ENCODE results near the gene RNF224.

Gene RNF224

DNA sequence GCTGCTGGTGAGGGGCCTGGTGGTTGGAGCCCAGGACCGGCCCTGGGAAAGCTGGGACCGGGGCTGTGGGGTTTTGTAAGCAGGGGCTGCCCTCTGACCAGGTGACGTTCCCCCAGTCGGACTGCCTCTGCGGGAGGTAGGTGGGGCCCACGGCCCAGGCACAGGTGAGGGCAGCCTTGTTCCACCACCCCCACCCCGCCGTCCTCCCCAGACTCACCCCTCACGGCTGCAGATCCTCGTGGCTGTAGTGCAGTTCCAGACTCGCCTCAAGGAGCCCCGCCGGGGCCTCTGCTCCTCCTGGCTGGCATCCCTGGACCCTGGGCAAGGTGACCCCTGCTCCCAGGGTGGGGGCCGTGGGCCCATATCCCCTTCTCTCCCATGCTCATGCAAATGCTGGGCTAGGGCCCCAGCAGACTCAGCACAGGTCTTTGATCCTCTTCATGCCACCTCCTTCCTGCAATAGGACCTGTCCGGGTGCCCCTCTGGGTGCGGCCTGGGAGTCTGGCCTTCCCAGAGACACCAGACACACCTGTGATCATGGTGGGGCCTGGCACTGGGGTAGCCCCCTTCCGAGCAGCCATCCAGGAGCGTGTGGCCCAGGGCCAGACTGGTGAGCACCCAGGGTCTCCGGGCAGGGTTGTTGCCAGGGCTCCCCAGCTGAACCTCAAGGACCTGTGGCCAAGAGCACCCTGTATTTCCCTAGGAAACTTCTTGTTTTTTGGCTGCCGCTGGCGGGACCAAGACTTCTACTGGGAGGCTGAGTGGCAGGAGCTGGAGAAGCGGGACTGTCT, 11.9 kb upstream of the RNF224 start:
- no peak for DNase-seq

DNA sequence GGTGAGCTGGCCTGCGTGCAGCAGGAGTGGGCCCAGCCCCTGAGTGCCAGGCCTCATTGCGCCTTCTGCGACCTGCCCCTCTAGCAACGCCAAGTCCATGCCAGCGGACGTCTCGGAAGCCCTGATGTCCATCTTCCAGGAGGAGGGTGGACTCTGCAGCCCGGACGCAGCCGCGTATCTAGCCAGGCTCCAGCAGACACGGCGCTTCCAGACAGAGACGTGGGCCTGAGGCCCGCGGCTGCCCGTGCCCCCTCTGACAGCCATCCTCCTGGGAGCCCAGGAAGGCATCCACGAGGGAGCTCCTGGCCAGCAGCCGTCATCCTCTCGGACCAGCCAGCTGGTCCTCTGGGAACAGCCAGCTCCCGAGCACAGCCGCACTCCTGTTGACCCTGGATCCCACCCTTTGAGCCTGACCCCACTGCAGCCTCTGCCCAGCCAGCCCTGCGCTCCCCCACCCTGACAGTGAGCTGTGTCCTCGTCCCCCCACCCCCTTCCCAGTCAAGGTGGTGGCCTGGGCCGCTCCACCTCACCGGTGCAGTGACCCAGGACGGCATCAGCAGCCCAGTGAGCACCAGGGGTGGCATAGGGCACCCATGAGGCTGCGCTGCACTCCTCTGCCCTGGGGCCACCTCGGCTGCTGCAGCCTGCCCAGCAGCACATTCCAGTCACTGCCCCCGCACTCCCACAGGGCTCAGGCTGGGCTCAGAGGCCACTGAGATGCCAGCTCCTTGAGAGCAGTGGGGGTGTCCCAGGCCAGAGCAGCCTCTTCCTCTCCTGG, 10.9 kb upstream of the RNF224 start:
- DNase-seq, result no peak

- no peak for DNase-seq
Measured at GRCh38 chr9:137217276-137218211, 9.8 kb upstream of the RNF224 start.

DNA sequence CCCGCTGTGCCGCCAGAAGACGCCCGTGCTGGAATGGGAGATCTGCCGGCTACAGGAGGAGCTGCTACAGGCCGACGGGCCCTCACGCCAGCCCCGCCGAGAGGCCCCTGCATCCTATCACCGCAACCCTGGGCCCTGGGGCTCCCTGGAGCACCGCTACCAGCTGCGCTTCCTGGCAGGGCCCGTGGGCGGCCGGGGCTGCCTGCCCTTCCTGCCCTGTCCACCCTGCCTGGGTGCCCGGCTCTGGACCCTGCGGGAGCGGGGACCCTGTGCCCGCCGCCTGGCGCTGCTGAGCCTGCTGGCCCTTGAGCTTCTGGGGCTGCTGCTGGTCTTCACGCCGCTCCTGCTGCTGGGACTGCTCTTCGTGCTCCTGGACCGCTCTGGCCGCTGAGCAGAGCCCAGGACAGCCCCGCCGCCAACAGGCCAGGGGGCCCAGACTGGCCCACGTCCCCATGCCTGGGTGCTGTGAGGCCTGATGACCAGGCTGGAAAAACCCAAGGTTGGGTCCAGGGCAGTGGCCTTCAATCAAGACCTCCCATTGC, 9.0 kb upstream of the RNF224 start:
- no peak for DNase-seq

DNA sequence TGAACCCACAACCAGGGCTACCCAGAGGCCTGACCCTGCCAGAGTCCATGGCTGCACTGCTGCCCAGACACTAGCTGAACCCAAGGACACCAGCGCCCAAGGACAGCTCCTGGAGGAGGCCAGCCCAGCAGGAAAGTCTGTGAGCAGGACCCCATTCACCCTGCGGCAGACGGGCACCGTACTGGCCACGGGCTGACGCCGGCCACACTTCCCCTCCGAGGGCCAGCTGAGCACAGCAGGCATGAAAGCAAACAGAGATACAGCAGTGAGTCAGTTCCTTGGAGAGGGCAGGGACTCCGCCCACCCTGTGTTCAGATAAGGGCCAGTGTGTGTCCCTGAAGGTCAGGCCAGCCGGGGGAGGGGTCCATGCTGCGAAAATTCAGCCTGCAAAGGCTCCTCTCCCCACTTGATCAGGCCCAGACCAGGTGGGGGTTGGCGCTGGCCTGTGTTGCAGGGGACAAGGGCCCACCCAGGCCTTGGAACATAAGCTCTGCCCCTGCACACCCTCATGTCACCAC, 8.5 kb upstream of the RNF224 start:
- no peak for DNase-seq

- DNase-seq, result no peak
Measured at GRCh38 chr9:137219757-137220316, 7.5 kb upstream of the RNF224 start.

DNA sequence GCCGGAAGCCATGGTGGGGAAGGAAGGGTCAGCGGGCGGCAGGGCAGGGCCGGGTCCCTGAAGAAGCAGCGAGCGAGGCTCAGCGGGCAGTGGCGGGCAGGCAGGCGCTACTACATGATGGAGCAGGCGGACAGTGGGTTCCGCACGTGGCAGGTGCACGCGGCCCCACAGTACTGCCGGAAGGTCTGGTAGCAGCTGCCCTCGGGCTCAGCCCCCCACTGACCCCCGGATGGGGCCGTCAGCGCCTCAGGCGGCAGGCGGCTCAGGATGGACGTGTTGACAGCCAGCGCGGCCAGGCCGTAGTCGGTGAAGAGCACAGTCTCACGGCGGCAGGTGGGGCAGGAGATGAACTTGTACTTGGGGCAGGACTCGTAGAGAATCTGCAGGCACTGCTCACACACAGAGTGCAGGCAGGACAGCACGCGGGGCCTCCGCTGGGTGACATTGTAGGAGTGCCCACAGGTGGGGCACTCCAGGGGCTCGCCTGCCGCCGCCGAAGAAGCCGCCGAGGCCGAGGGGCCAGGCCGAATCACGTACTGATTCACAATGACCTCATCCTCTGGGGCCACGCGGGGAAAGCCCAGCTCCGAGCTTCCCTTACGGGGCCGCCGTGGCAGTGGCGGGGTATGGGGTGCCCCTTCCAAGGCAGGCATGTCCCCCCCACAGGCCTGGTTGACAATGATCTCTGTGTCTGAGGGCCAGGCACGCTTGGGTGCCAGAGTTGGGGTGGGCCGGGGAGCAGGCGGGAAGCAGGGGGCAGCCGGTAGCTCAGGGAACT, 6.8 kb upstream of the RNF224 start:
- no peak for DNase-seq

DNA sequence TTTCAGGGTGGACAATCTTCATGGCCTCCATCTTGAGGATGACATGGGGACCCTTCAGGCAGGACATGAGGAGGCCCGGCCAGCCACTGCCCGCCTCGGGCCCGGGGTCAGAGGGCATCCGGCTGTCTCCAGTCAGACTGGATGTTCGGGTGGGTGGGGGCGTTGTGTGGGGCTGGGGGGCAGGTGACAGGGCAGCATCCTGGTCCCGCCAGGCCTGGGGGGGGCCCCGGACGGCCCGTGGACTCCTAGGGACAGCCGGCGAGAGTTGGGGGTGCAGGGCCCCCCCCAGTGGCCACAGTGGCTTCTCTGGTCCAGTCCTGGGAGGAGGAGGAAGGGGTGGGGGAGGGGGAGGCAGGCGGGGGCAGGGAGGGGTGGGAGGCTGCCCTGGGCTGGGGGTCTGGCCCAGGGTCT, 6.2 kb upstream of the RNF224 start:
- DNase-seq, result no peak

DNA sequence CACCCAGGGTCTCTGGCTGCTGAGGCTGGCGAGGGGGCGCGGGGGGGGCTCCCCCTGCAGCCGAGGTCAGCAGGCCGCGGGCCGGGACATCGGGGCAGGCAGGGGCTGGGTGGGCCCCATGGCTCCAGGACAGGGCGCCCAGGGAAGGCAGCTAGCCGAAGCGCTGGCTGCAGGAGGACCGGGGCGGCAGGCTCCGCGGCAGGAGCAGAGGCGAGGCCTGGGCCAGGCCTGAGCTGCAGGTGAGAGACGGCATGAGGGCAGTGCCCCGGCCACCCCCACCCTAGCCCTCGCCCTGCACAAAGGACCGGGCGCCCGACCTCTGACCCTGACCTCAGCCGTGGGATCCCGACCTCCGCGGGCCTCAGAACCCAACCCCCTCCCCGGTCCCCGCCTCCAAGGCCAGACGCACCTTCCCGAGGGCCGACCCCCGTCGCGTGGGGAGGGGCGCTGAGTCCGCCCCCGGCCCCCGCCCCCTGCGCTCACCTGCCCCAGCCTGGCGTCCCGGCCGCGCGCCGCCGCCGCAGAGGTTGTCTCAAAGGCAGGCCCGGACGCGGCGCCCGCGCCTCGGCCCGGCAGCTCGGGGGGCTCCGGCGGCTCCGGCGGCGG, 5.7 kb upstream of the RNF224 start:
- DNase-seq, result no peak

- DNase-seq, result no peak
Measured at GRCh38 chr9:137222190-137223077, 4.9 kb upstream of the RNF224 start, which contains the start of gene RNF208. RNF208 (minus strand) TSS chr9:137222240; CDS start chr9:137221212, 1,028 bp downstream.

DNA sequence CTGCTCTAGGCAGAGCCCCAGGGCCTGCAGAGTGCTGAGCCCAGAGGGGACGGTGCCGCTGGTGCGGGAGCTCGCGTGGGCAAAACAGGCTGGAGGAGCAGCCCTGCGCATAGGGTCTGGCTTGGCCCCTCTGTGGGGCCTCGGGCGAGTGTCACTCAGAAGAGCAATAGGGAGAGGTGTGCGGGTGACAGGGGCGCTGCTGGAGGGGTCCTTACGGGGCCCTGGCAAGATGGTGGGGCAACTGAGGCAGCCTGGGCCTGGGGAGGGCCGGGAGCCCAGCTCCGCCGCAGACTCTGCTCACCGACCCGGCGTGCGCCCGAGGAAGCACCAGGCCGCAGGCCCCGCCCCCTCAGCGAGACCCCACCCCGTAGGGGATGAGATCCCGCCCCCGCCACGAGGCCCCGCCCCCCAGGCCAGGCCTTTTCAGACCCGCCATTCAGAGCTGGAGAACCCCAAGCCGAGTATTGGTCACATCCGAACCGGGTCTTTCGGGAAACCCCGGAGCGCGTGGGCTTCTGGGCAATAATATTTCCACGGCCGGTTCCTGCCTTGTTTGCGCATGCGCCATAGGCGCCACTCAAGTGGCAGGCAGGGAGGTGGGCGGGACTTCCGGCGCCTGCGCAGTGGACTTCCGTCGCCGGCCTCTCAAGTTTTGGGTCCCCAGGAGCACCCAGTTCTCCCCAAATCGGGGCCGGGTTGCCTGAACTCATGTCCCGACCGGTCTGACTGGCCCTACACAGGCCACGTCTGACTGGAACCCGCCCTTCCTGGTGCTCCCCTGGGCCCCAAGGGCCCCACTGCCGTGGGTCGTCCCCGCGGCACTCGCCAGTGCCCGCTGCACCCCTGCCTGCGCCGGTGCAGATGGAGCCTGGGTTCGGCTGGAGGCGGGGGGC, 4.0 kb upstream of the RNF224 start:
- DNase-seq, result peak; percentile 95

DNA sequence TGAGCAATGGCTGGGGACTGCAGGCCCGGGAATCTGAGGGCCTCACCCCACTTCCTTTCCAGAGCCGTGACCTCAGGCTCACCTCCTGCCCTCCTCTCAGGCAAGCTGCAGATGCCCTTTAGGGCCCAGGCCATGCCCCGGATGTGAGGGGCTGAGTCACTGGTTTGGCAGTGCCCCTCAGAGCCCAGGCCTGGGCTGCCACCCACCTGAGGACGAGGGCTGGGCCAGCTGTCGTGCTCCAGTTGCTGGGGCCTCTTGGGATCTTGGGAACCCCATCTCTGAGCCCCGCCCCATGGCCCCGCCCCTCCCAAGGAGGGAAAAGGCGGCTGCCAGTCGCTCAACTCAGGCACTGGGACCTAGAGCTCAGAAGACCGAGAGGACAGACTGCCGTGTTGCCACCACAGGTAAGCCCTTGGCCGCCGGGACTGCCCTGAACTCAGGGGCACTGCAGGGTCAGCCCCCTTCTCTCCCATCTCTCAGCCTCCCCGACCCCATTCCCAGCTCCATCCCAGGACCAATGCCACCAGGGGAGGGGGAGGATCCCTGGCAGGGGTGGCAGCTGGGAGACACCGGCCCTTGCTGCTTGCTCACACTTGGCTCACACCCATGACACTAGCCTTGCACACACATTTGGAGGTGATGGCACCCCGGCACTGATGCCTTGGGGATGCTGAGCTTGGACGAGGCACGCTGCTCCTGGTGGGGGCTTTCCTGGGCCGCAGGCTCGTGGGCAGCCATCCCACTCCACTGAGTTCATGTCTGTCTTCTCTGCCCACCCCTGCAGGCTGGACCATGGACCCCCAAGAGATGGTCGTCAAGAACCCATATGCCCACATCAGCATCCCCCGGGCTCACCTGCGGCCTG, 2.2 kb upstream of the RNF224 start, which contains the start of gene CYSRT1:
Gene CYSRT1, plus strand, starts transcription at position 345 of the 865 bp plus-strand sequence. Its CDS starts 448 bp downstream, at position 793.
- DNase-seq, result no peak

- no peak for DNase-seq
Measured at GRCh38 chr9:137225699-137226331, 1.5 kb upstream of the RNF224 start.

GRCh38 chr9:137226338-137227053, 806 bp upstream of the RNF224 start:
- no peak for DNase-seq

DNA sequence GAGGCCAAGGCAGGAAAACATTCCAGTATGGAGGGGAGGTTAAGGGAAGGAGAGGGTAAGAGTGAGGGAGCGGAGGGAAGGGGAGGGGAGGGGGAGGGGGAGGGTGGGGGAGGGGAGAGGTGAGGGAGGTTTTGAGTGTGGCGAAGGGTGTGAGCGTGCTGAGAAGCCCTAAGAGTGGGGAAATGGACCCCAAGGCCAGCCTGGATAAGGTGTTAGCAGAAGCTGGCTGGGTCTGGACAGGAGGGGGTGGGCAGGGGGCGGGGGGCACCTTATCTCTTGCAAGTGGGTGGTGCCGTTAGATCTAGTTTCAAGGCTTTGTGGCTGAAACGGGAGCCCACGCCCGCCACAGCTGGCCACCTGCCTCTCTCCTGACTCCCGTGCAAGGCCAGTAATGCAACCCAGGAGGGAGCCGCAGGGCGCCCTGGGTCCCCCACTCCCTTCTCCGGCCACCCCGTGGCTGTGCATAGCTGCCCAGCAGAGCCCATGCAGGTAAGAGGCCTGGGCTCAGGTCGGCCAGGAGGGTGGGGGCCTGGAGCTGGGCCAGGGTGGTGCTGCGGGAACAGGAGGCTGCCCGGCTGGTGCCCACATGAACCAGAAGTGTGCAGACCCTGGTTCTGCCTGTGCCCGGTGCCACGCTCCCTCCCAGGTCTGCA, 677 bp downstream of the RNF224 start:
- DNase-seq, result no peak

DNA sequence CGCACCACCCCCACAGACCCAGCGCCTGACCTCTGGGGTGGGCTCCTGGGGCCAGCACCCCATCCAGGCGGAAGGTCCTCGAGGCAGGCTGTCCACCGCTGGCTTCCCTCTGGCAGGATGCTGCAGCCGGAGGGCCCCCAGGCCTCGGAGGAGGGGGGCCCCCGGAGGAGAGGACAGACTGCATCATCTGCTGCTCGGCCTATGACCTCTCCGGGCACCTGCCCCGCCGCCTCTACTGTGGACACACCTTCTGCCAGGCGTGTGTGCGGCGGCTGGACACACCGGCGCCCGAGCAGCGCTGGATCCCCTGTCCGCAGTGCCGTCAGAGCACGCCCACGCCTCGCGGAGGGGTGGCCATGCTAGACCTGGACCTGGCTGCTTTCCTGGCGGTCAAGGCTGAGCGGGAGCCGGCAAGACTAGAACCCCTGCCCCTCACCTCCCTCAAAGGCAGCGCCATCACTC, 1.2 kb downstream of the RNF224 start:
- DNase-seq, result no peak

Data from retina (tissue), 1 donor.